Trophoblast cell (in vitro differentiated cells and primary cell): ENCODE data around the gene C2orf42.

Source experiments
- DNase-seq, 2 donors: peaks; one replicate each; pipeline ENCODE4 v3.0.0-alpha.2; 2016
- H2AFZ ChIP-seq: 2 replicates; pipeline ENCODE4 v1.6.1; 2013; ENCODE audit warnings: low read length, moderate library complexity, mild to moderate bottlenecking; ENCODE audit not compliant: insufficient read depth, poor library complexity
- H2AK5ac ChIP-seq: 2 replicates; pipeline ENCODE4 v1.6.1; 2013; ENCODE audit warnings: mild to moderate bottlenecking, low read length
- H2BK120ac ChIP-seq: 2 replicates; pipeline ENCODE4 v1.6.1; 2013; ENCODE audit warnings: low read length, mild to moderate bottlenecking, moderate library complexity; ENCODE audit not compliant: insufficient read depth, poor library complexity
- H2BK12ac ChIP-seq: 2 replicates; pipeline ENCODE4 v1.6.1; 2013; ENCODE audit warnings: mild to moderate bottlenecking, low read length, moderate library complexity
- H2BK5ac ChIP-seq: 2 replicates; pipeline ENCODE4 v1.6.1; 2013; ENCODE audit warnings: low read length, low read depth, moderate library complexity, mild to moderate bottlenecking; ENCODE audit not compliant: poor library complexity
- H3K14ac ChIP-seq: 2 replicates; pipeline ENCODE4 v1.6.1; 2013; ENCODE audit warnings: mild to moderate bottlenecking, low read length
- H3K18ac ChIP-seq: 2 replicates; pipeline ENCODE4 v1.6.1; 2013; ENCODE audit warnings: mild to moderate bottlenecking, low read length
- H3K23ac ChIP-seq: 2 replicates; pipeline ENCODE4 v1.6.1; 2013; ENCODE audit warnings: low read length
- H3K27ac ChIP-seq: 2 replicates; pipeline ENCODE4 v1.5.1; 2013; ENCODE audit warnings: low read depth, mild to moderate bottlenecking, inconsistent platforms, low read length, moderate library complexity
- H3K27me3 ChIP-seq: 2 replicates; pipeline ENCODE4 v1.6.1; 2013; ENCODE audit warnings: inconsistent platforms, mild to moderate bottlenecking, low read length, moderate library complexity; ENCODE audit not compliant: insufficient read depth
- H3K36me3 ChIP-seq, 2 experiments: 1 replicate in 1 of 2; 2 replicates in 1 of 2; pipeline ENCODE4 v1.6.1; 2013; ENCODE audit warnings: low read length in 2 of 2, mild to moderate bottlenecking in 2 of 2, moderate library complexity in 1 of 2; ENCODE audit not compliant: insufficient read depth in 2 of 2, control insufficient read depth in 1 of 2
- H3K4ac ChIP-seq: 2 replicates; pipeline ENCODE4 v1.6.1; 2013; ENCODE audit warnings: low read depth, mild to moderate bottlenecking, low read length, moderate library complexity
- H3K4me1 ChIP-seq, 2 experiments: 1 replicate in 1 of 2; 2 replicates in 1 of 2; pipeline ENCODE4 v1.6.1; 2013; ENCODE audit warnings: low read length in 2 of 2, mild to moderate bottlenecking in 2 of 2, moderate library complexity in 1 of 2; ENCODE audit not compliant: insufficient read depth in 2 of 2, control insufficient read depth in 1 of 2
- H3K4me2 ChIP-seq: 2 replicates; pipeline ENCODE4 v1.6.1; 2013; ENCODE audit warnings: inconsistent platforms, mild to moderate bottlenecking, low read length, moderate library complexity
- H3K4me3 ChIP-seq: 2 replicates; pipeline ENCODE4 v1.5.1; 2013; ENCODE audit warnings: mild to moderate bottlenecking, low read depth, low read length, inconsistent platforms
- H3K79me1 ChIP-seq: one replicate; pipeline ENCODE4 v1.6.1; 2013; ENCODE audit warnings: low read length
- H3K79me2 ChIP-seq: 2 replicates; pipeline ENCODE4 v1.6.1; 2013; ENCODE audit warnings: low read length, mild to moderate bottlenecking; ENCODE audit not compliant: control insufficient read depth, insufficient read depth, poor library complexity
- H3K9ac ChIP-seq: 2 replicates; pipeline ENCODE4 v1.6.1; 2013; ENCODE audit warnings: mild to moderate bottlenecking, low read length
- H3K9me3 ChIP-seq: 2 replicates; pipeline ENCODE4 v1.6.1; 2013; ENCODE audit warnings: low read depth, mild to moderate bottlenecking, control low read depth, inconsistent platforms, low read length; ENCODE audit not compliant: insufficient read depth
- H4K12ac ChIP-seq: 2 replicates; pipeline ENCODE4 v1.6.1; 2013; ENCODE audit warnings: low read depth, mild to moderate bottlenecking, low read length, moderate library complexity
- H4K8ac ChIP-seq: 2 replicates; pipeline ENCODE4 v1.6.1; 2013; ENCODE audit warnings: low read depth, mild to moderate bottlenecking, low read length, moderate library complexity
- H4K91ac ChIP-seq: one replicate; pipeline ENCODE4 v1.6.1; 2013; ENCODE audit warnings: low read depth, mild to moderate bottlenecking, low read length, moderate library complexity
- WGBS: extraction: QIAGEN DNeasy Blood & Tissue Kit; methylation state at CpG from one replicate; pipeline ENCODE4 v1.1.7; 2013; ENCODE audit warnings: missing lambda C conversion rate; ENCODE audit not compliant: insufficient read length, insufficient coverage; ENCODE audit errors: extremely low coverage; 5-methylcytosine and 5-hydroxymethylcytosine counted together

Gene C2orf42

GRCh38 chr2:70123829-70124116, 67.0 kb downstream of the C2orf42 start:
- no CpG with 5 or more reads among the region's 11 CpGs for WGBS
- Histone ChIP-seq H3K4me1 (peaks cover 13 to 16% of the 10 kb centered on the region in 2 experiments), H3K18ac (no peak overlapping the region), H2AK5ac (peak overlapping the region; percentile 16), H4K8ac (peak overlapping the region; percentile 64), H2BK12ac (no peak overlapping the region), H2AFZ (no peak overlapping the region), H2BK5ac (peak overlapping the region; percentile 24), H3K9me3 (no peaks in the 10 kb centered on the region), H3K4me2 (peak overlapping the region; percentile 97), H3K27ac (peak overlapping the region; percentile 58), H3K9ac (no peak overlapping the region), H3K4me3 (no peak overlapping the region), H3K27me3 (no peaks in the 10 kb centered on the region), H3K79me2 (peaks cover 7% of the 10 kb centered on the region), H3K79me1 (peaks cover 18% of the 10 kb centered on the region), H3K14ac (peak overlapping the region; percentile 5), H3K23ac (no peak overlapping the region), H4K12ac (no peak overlapping the region), H2BK120ac (no peak overlapping the region), H3K4ac (no peak overlapping the region), H3K36me3 (no peaks in the 10 kb centered on the region), H4K91ac (peak overlapping the region; percentile 70)
- no peak for DNase-seq

GRCh38 chr2:70123051-70123828, 67.6 kb downstream of the C2orf42 start:
- Histone ChIP-seq H3K4ac (no peak overlapping the region), H3K79me1 (peaks cover 18% of the 10 kb centered on the region), H3K23ac (no peak overlapping the region), H3K9ac (peak overlapping the region; percentile 30), H3K79me2 (peaks cover 7% of the 10 kb centered on the region), H3K4me2 (peak overlapping the region; percentile 97), H3K14ac (peak overlapping the region; percentile 20), H3K36me3 (no peaks in the 10 kb centered on the region), H2AFZ (no peak overlapping the region), H3K4me3 (peak overlapping the region; percentile 11), H3K27ac (peak overlapping the region; percentile 58), H4K91ac (peak overlapping the region; percentile 70), H3K4me1 (peaks cover 13 to 17% of the 10 kb centered on the region in 2 experiments), H3K18ac (no peak overlapping the region), H3K9me3 (no peaks in the 10 kb centered on the region), H4K8ac (peak overlapping the region; percentile 64), H3K27me3 (no peaks in the 10 kb centered on the region), H2BK120ac (no peak overlapping the region), H2AK5ac (peak overlapping the region; percentile 71), H2BK12ac (peak overlapping the region; percentile 63), H2BK5ac (peak overlapping the region; percentile 24), H4K12ac (no peak overlapping the region)
- peak; percentile 81 to 84 for DNase-seq
- no CpG with 5 or more reads among the region's 20 CpGs for WGBS

- Histone ChIP-seq H2AFZ (no peak overlapping the region), H3K36me3 (no peaks in the 10 kb centered on the region), H4K91ac (no peak overlapping the region), H4K12ac (no peak overlapping the region), H3K4me2 (no peak overlapping the region), H3K79me1 (peaks cover 18% of the 10 kb centered on the region), H2AK5ac (no peak overlapping the region), H3K27me3 (no peaks in the 10 kb centered on the region), H3K79me2 (peaks cover 7% of the 10 kb centered on the region), H3K9ac (no peak overlapping the region), H2BK5ac (no peak overlapping the region), H3K4me1 (peaks cover 13 to 15% of the 10 kb centered on the region in 2 experiments), H3K4me3 (no peak overlapping the region), H3K14ac (no peak overlapping the region), H3K27ac (no peak overlapping the region), H3K18ac (no peak overlapping the region), H2BK12ac (no peak overlapping the region), H4K8ac (no peak overlapping the region), H2BK120ac (no peak overlapping the region), H3K9me3 (no peaks in the 10 kb centered on the region), H3K23ac (no peak overlapping the region), H3K4ac (no peak overlapping the region)
- DNase-seq = no peak
- no CpG with 5 or more reads among the region's 4 CpGs for WGBS
Observed at GRCh38 chr2:70122470-70122869, 68.3 kb downstream of the C2orf42 start.

GRCh38 chr2:70121627-70122372, 69.0 kb downstream of the C2orf42 start:
- no peak overlapping the region for H3K14ac ChIP-seq
- no peak overlapping the region for H4K12ac ChIP-seq
- no peaks in the 10 kb centered on the region for H3K27me3 ChIP-seq
- no peak overlapping the region for H2AFZ ChIP-seq
- no peak for DNase-seq
- H3K4me3 ChIP-seq = no peak overlapping the region
- H3K79me1 ChIP-seq = peaks cover 18% of the 10 kb centered on the region
- H3K4me2 ChIP-seq = no peak overlapping the region
- H3K9ac ChIP-seq = no peak overlapping the region
- no peaks in the 10 kb centered on the region for H3K36me3 ChIP-seq
- no peak overlapping the region for H2AK5ac ChIP-seq
- no peak overlapping the region for H2BK5ac ChIP-seq
- no peak overlapping the region for H3K23ac ChIP-seq
- no peak overlapping the region for H4K91ac ChIP-seq
- H3K79me2 ChIP-seq = peaks cover 7% of the 10 kb centered on the region
- H3K18ac ChIP-seq = no peak overlapping the region
- no peak overlapping the region for H3K4ac ChIP-seq
- H4K8ac ChIP-seq = no peak overlapping the region
- no peak overlapping the region for H2BK12ac ChIP-seq
- peaks cover 13 to 17% of the 10 kb centered on the region in 2 experiments for H3K4me1 ChIP-seq
- no CpG with 5 or more reads among the region's 6 CpGs for WGBS
- no peak overlapping the region for H3K27ac ChIP-seq
- H2BK120ac ChIP-seq = no peak overlapping the region
- no peaks in the 10 kb centered on the region for H3K9me3 ChIP-seq
